GM23248 (cell line): ENCODE measurements around the gene SLC6A11.

Experiments used
- EZH2 ChIP-seq: fragments of 200-600 bp; sonication (generic); IDR thresholded peaks from 2 replicates; pipeline ENCODE4 v1.6.1; 2018; ENCODE audit warnings: antibody characterized with exemption, mild to moderate bottlenecking; ENCODE audit not compliant: insufficient read depth, poor library complexity, severe bottlenecking
- EZH2phosphoT487 ChIP-seq: fragments of 200-600 bp; sonication (generic); IDR thresholded peaks from 2 replicates; pipeline ENCODE4 v1.6.1; 2018; ENCODE audit warnings: antibody characterized with exemption, moderate library complexity, mild to moderate bottlenecking, low read depth; ENCODE audit not compliant: insufficient read depth

DNA sequence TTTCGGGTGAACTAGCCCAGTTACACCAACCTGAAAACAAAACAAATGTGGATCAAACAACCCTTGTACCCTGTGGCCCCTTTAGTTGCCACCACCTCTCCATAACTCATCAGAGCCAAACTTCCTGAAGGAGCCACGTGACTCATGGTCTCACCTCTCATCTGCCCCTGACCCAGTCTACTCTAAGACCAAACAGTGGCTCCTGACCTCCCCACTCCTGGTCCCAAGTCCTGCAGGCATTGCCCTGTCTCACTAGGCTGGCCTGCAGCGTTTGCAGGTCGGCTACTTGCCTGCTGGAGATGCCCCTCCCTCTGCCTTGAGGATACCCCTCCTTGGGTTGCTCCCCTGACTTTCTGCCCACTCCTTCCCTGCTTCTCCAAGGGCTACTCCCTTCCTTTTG is 23.1 kb downstream of the SLC6A11 start:
- TF ChIP-seq EZH2: no peak
- no peak for TF ChIP-seq EZH2phosphoT487
